Measurements from ENCODE around the gene ITIH1.

- no peak for TF ChIP-seq POLR2A (IDR thresholded peaks at IDR 0.05)
- TF ChIP-seq, protein P1, sequence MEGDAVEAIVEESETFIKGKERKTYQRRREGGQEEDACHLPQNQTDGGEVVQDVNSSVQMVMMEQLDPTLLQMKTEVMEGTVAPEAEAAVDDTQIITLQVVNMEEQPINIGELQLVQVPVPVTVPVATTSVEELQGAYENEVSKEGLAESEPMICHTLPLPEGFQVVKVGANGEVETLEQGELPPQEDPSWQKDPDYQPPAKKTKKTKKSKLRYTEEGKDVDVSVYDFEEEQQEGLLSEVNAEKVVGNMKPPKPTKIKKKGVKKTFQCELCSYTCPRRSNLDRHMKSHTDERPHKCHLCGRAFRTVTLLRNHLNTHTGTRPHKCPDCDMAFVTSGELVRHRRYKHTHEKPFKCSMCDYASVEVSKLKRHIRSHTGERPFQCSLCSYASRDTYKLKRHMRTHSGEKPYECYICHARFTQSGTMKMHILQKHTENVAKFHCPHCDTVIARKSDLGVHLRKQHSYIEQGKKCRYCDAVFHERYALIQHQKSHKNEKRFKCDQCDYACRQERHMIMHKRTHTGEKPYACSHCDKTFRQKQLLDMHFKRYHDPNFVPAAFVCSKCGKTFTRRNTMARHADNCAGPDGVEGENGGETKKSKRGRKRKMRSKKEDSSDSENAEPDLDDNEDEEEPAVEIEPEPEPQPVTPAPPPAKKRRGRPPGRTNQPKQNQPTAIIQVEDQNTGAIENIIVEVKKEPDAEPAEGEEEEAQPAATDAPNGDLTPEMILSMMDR (IDR thresholded peaks at IDR 0.05), result no peak
These were observed 2.6 kb downstream of the ITIH1 start for GRCh38 chr3:52779837-52780585.
